GM20431 (cell line): ENCODE data around the gene ARMC9.
"Not testable (repeated sequence)": the region's sequence is repeated elsewhere in the genome, so short reads cannot be mapped to it uniquely, and the experiment has no call there.

Experiments used
- in situ Hi-C: fragments of 300-500 bp; cut with MseI, MboI; formaldehyde crosslinking; loops from one replicate; pipeline ENCODE4 v1.15.0; 2020; ENCODE audit warnings: low sequenced_read_pairs; ENCODE audit not compliant: unreplicated experiment

The ARMC9 gene

DNA sequence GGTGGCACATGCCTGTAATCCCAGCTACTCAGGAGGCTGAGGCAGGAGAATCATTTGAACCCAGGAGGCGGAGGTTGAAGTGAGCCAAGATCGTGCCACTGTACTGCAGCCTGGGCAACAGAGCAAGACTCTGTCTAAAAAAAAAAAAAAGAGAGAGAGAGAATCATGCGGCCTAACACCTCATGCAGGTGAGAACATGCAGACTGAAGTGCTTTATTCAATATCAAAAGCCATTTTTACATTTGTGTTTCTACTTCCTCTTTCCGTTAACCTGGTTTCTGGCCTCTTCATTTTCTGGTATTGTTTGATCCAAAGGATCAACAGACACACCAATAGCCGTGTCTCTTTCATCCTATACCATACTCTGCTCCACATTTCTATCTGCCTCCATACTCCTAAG lies 19.6 kb upstream of the ARMC9 start:
- in situ Hi-C loops = not testable (repeated sequence)

DNA sequence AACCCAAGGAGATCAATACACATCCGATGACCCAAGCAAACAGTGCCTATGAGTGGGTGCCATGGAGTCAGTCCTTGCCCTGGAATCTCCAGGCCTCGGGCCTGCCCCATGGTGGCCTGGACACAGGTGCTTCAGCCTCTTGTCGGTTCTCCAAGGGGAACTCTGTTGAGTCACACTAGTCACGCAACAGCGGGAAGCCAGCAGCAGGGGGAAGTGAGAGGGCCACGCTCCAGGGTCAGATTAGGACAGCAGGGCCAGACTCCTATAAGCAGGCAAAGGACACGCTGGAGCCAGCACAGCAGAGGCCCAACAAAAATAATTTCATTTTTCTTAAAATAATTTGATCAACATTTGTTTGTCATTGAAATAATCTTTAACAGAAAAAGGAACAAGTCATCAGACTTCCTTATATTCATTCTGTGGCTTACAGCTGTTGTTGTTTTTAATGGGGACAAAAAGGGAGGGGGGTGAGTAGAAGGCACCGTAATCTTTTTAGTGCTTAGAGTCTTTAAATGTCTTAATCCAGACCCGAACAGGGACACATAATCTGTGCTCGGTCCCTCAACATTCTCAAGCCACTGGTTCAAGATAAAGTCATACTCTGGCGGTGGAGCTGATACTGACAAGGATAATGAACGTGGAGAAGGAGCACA lies 16.4 kb upstream of the ARMC9 start:
- in situ Hi-C loops = no loop called here

- in situ Hi-C loops = no loop called here
Measured at GRCh38 chr2:231182513-231182899, 15.9 kb upstream of the ARMC9 start.

GRCh38 chr2:231183851-231184250 lies 14.6 kb upstream of the ARMC9 start:
- in situ Hi-C loops = no loop called here

DNA sequence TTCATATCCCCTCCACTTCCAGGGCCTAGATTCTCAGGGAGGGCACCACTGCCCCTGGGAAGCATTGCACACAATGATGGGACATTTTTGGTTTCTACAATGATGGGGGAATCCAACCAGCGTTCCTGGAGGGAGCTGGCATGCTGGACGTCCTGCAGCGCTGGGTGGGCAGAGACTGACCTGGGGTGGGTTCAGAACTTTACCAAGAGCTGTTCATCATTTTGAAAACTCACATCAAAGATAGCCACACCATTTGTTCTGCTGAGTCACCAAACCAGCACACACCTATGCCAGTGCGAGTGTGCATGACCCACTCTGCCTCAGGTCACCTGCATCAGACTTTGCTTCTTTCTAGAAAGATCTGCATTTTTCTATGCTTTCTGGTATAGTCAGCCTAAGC lies 14.1 kb upstream of the ARMC9 start:
- in situ Hi-C loops = no loop called here

DNA sequence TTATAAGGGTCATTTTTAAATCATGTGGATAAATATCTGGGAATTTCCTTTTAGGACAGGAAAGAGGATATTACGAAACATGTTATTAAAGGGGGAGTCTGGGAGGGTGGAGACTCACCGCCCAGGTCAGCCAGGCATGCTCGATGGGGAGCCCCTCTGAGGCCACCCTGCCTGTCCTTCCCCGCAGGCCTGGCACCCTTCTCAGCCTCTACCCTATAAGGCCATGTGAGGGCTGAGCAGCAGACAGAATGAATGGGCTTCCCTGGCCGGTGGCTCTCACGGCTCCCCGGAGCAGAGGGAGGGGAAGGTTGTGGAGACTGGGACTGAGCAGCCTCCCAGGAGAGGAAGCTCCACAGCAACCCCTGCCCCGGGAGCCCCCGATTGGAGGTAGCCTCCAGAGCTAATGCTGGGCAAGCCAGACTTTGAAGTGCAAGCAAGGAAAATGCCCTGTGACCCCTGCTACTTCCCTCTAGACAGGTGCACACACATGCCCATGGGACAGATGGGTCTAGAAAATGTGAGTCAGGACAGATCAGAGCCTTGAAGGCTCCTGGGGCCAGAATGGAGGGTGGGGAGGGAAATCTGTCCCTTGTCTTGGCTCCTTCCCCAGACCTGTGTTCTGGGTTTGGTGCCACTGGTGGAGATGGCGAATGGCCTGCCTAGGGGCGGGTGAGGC lies 13.2 kb upstream of the ARMC9 start:
- in situ Hi-C loops = no loop called here

GRCh38 chr2:231185886-231186285 lies 12.5 kb upstream of the ARMC9 start:
- in situ Hi-C loops = no loop called here

DNA sequence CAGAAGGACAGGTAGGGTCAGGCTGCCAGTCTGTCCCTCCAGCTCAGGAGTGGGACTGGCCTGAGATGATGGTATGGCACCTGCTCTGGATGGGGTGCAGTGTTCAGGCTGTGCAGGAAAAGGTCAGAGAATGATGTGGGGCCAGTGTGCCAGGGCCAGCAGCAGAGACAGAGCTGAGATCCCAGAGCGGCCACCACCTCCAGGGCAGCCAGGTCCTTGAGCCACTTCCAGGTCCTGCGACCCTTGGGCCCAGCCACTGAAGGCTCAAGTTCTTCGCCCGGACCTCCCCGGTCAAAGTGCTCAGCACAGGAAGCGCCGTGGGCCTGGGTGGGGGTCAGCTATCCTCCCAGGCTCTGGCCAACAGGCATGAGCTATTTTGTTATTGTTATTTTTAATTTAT lies 12.1 kb upstream of the ARMC9 start:
- in situ Hi-C loops = no loop called here

GRCh38 chr2:231187736-231188505 lies 10.5 kb upstream of the ARMC9 start:
- in situ Hi-C loops = no loop called here

GRCh38 chr2:231188506-231189170 lies 9.8 kb upstream of the ARMC9 start:
- in situ Hi-C loops = no loop called here

GRCh38 chr2:231189171-231189530 lies 9.3 kb upstream of the ARMC9 start:
- in situ Hi-C loops = no loop called here

DNA sequence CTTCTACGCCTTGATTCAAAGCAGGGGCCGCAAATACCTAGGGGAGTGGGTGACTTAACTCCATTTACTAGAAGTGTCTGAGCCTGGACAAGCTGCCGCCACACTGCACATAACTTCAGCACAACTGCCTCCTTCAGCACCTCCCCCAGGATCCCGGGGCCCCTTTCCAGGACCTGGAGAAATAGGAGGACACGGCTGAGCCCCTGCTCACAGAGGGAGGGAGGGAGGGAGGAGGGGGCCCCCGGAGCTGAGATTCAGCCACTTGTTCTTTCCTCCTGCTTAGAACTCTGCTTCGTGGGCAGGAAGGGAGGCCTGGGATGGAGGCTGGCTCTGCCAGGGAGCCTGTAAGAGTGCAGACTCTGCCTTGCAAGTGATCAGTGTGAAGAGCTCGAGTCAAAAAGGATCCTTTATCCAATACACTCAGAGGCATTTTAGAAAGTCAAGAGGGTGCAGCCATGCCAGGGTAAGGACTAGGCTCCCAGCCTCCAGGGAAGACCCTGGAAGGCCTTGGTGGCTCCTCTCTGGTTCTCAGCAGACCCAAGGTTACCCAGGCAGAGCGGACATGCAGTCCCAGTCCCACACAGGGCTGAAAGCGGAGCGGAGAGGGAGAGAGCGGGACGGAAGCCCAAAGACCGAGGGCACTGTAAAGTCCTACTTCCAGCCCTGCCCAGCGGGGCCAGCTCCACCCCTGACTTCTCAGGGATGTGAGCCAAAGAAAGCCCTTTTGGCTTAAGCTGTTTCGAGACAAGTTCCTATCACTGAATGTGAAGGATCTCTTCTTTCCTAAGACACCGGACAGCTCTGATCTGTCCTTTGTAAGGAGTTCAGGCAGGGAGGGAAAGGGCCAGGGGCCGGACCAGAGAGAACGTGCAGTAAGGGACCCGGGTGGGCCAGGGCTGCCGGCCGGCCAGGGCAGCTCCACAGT lies 8.6 kb upstream of the ARMC9 start:
- in situ Hi-C loops = no loop called here

- in situ Hi-C loops = no loop called here
Measured at GRCh38 chr2:231190531-231191197, 7.8 kb upstream of the ARMC9 start.

GRCh38 chr2:231191896-231192872 lies 6.2 kb upstream of the ARMC9 start:
- in situ Hi-C loops = no loop called here

DNA sequence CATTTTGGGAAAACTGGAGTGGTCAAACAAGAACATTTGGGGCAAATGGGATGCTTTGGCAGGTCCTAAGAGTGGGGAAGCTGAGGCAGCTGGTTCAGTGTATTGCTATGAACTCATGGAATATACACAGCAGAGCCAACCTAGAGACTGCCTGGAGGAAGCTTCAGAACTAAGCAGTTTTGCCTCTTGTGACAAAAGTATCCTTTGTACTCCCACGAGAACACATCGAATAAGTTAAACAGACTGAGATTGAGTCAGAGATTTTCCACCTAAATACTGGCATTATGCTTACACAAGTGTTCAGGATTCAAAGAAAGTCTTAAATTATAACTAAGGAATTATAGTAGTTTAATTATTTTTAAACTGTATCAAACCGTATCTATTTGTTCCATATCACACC lies 5.2 kb upstream of the ARMC9 start:
- in situ Hi-C loops = no loop called here

DNA sequence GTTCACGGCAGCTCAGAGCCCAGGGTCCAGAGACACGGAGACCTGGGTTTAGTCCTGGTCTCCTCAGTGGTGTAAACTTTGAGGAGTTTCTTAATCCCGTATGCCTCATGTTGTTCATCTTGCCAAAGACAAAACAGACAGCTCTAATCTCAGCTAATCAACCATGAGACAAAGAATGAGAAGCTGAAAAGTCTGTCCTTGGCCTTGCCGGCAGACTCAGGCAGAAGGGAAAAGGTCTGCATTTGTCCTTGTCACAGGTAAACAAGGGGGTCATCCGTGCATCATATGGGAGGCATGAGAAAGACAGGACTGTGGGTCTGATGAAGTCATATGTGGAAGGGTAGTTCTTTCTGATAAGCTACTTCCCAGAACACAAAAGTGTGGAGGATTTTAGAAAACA lies 1.8 kb upstream of the ARMC9 start:
- in situ Hi-C loops = no loop called here

DNA sequence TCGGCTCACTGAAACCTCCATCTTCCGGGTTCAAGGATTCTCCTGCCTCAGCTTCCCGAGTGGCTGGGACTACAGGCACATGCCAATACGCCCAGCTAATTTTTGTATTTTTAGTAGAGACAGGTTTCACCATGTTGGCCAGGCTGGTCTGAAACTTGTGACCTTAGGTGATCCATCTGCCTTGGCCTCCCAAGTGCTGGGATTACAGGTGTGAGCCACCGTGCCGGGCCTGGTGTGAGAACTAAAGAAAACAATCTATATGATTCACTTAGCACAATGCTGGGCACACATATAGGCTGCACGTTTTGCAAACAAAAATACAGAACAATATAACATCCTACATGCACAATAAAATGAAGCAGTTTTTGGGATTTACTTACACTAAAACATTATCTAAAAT lies 1.2 kb upstream of the ARMC9 start:
- in situ Hi-C loops = not testable (repeated sequence)

DNA sequence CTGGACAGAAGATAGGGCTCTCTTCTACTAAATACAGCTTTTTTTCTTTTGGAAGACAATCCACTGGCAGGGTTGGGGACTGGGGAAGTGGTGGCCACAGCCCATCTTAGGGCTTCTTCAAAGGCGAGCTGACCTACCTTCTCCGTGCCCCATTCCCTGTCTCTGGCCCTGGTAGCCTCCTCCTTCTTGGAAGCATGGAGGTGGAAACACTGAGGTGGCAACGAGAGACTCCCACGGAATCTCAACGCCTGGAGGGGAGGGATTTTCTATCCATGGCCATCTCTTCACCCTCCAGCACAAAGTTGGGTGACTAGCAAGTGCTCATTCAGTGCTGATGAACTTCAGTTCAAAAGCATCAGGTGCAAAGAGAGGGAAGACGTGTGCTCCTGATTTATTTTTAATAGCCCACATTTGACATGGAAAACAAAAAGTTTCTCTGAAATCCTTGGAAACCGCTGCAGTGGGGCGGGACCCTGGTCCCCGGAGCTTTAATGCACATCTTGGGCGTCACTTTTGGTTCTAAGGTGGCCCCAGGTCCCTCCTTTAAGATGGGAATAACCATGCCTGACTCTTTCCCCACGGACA lies 633 bp upstream of the ARMC9 start:
- in situ Hi-C loops = no loop called here
